ENCODE measurements around the gene MACO1. TPM values are rescaled to one million over a fixed set of nuclear protein-coding genes. Genes with fewer than 3 reads are reported as not detected.

MACO1 gene
- total and polyA plus RNA-seq, 10 of the 15 experiments (the other 5 are each of a cell fraction or from before 2014, with no cell fraction given) = 3.2 to 19.8 (median 10.3) TPM

GRCh38 chr1:25544819-25545218 is 114.1 kb downstream of the MACO1 start (continued):
- TF ChIP-seq CEBPZ (IDR thresholded peaks at IDR 0.05; ENCODE audit: low read depth, low read length) (no peak), CBX5 (IDR thresholded peaks at IDR 0.05; ENCODE audit: low read depth) (no peak), ZNF622 (IDR thresholded peaks at IDR 0.05) (no peak), RCOR1 (conservative IDR thresholded peaks at IDR 0.05; ENCODE audit: low read depth, low read length) (no peak), ETV6 (conservative IDR thresholded peaks at IDR 0.05 in 1 of 2, IDR thresholded peaks at IDR 0.05 in 1 of 2; ENCODE audit: borderline replicate concordance in 1 of 2, low read depth in 1 of 2) (no peak), NFXL1 (IDR thresholded peaks at IDR 0.05; ENCODE audit: borderline replicate concordance) (no peak)
- TF ChIP-seq, protein P1, sequence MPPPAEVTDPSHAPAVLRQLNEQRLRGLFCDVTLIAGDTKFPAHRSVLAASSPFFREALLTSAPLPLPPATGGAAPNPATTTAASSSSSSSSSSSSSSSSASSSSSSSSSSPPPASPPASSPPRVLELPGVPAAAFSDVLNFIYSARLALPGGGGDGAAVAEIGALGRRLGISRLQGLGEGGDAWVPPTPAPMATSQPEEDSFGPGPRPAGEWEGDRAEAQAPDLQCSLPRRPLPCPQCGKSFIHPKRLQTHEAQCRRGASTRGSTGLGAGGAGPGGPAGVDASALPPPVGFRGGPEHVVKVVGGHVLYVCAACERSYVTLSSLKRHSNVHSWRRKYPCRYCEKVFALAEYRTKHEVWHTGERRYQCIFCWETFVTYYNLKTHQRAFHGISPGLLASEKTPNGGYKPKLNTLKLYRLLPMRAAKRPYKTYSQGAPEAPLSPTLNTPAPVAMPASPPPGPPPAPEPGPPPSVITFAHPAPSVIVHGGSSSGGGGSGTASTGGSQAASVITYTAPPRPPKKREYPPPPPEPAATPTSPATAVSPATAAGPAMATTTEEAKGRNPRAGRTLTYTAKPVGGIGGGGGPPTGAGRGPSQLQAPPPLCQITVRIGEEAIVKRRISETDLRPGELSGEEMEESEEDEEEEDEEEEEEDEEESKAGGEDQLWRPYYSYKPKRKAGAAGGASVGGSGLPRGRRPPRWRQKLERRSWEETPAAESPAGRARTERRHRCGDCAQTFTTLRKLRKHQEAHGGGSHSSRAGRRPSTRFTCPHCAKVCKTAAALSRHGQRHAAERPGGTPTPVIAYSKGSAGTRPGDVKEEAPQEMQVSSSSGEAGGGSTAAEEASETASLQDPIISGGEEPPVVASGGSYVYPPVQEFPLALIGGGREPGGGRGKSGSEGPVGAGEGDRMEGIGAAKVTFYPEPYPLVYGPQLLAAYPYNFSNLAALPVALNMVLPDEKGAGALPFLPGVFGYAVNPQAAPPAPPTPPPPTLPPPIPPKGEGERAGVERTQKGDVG (CRISPR knock-in tag; IDR thresholded peaks at IDR 0.05) = no peak
